NCI-H226 (cell line): Measurements from ENCODE around the gene NPY4R2.
"Not testable (repeated sequence)": the region's sequence is repeated elsewhere in the genome, so short reads cannot be mapped to it uniquely, and the experiment has no call there.

Source experiments
- DNase-seq: peaks from one replicate; pipeline ENCODE4 v3.0.0-alpha.2; 2015

NPY4R2 gene, protein sequence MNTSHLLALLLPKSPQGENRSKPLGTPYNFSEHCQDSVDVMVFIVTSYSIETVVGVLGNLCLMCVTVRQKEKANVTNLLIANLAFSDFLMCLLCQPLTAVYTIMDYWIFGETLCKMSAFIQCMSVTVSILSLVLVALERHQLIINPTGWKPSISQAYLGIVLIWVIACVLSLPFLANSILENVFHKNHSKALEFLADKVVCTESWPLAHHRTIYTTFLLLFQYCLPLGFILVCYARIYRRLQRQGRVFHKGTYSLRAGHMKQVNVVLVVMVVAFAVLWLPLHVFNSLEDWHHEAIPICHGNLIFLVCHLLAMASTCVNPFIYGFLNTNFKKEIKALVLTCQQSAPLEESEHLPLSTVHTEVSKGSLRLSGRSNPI

DNA sequence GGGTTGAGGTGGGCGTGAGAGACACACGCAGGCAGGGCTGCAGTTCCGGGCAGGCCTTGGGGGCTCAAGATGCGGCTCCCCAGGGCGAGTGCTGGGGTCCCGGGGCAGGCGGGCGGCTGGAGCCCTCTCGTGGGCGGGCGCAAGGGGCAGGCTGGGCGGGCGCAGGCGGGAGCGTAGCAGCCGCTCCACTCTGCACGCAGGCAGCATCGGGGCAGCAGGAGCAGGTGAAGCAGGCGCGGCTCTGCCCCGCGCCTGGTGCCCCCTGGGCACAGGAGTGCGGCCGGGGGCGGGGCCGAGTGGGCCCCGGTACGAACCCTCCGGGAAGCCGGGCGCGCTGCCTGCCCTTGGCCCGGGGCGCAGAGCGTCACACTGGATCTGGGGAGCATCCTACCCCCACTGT lies at the start of gene NPY4R2:
NPY4R2 (plus strand) TSS at position 188 of the 400 bp plus-strand sequence. CDS start 3,326 bp downstream, outside the sequence.
- not testable (repeated sequence) for DNase-seq

DNA sequence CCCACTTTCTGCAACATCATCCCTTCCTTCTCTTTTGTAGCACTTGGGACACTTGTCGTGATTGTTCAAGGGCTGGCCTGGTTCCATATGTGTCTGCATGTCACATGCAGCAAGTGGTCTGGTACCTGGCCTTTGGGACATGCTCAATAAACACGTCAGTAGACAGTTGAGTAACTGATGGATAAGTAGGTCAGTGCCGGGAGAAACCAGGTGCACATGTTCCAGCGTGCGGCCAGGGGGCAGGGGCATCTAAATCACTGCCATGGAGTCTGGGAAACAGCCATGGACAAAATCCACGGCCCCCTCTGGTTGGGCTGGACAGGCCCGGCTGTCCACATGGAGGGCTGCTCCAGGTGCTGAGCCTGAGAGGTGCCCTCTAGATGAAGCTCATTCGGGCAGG lies 47.6 kb upstream of the NPY4R2 start:
- not testable (repeated sequence) for DNase-seq

DNA sequence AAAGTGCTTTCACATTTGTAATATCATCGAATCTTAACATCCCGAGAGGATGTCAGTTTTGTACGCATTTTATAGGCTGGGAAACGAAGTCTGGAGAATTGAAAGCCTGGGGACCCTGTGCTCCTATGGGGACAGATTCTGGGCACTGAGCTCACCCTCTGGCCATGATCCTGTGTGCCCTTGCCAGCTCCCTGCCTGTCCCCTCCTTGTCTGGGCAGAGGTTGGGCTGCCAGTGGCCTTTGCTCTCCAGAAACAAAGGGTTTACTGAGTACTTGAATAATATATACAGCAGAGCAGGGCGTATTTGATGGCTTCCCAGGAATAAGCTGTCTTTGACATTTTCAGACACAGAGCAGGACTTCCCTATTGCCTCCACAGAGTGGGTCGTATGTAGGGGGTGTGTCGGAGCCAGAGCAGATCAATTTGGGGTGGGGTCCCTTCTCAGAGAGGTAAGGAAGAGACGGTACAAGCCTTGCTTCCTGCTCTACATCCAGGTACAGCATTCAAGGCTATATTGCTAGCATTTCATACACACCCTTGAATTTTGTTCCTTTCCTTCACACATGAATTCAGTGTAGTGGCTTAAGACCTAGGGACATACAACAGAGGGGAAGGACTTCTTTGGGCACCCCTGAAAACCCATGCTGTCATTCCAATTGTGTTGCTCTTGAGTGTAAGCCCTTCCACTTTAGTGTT lies 46.8 kb upstream of the NPY4R2 start:
- DNase-seq: not testable (repeated sequence)

DNA sequence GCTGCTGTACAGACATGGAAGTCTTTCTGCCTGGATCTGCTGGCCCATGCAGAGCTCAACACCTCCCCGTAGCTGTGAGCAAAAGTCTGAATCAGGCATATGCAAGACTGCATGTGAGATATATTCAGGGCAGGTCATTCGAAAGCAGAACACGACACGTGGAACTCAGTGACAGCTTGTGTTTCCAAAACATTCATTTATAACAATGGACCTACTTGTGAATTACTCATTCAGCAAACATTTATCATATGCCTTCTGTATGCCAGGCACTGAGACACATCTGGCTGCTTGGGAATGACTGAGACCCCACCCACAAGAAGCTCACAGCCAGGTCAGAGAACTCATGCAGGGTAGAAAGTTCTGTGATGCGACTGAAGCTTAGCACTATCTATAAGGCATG lies 46.2 kb upstream of the NPY4R2 start:
- not testable (repeated sequence) for DNase-seq

DNA sequence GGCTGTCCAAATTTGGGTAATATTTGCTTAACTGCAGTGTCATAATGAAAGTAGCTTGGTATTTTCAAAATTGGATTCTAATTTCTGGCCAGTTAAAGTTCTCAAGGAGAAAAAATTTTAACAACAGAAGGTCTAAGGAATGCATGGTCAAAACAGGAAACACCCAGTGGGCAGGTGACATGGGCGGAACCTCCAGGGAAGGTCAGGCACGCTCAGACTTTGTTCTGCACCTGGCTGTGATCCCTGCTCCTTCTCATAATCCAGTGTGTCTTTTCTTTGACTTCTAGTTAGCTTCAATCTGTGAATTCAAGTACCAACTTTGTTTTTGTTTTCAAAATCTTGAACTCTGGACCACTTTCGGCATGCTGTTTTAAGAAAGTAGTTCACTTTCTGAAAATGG lies 34.2 kb upstream of the NPY4R2 start:
- not testable (repeated sequence) for DNase-seq

DNA sequence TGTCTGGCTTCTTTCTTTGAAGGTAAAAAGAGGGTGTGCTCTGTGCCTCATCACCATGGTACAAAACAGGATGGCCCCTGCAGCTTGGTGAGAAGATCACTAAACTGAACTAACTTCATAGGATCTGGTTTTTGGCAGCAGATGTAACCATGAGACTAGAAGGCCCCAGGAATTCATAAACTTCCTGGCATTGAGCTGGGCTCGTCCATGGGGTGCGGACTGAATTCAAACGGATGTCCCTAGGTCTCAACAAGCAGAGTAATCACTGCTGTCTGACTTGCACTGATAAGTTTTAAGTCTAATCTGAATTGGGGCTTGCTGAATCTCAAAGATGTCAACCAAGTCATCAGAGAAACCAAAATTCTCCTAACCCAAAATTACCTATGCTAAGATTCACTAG lies 33.5 kb upstream of the NPY4R2 start:
- not testable (repeated sequence) for DNase-seq

DNA sequence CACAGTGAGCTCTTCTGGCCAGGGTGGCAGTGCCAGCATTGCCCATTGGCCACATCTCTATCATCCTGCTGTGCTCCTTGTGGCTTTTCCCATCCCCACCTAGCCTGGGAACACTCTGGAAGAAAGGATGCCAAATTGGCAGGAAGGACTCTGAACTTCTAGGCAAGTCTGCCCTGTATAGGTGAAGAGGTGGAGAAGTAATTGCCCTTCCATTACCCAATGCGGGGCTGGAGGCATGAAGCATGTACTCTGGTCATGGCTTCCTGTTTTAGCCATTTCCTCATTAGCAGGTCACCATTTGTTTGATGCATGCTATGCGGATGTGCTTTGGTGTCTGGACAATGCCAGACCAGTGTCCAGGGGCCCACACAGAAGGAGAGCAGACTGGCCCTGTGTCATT lies 32.1 kb upstream of the NPY4R2 start:
- DNase-seq: not testable (repeated sequence)

DNA sequence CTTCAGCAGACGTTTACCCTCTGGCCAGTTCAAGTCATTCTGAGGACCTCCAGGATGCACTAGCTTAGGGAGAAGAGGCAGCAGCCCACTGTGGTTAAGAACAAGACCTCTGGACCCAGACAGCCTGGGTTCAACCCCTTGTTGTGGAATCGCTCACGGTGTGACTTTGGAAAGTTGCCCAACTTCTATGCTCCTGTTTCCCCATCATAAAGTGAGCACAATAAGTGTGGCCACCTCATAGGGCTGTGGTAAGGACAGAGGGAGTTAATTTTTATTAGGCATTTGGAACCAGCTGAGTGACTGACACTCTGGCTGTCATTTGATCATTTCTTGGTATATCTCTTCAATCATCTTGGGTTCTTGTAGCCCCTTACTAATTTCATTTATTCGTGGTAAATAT lies 31.6 kb upstream of the NPY4R2 start:
- not testable (repeated sequence) for DNase-seq

DNA sequence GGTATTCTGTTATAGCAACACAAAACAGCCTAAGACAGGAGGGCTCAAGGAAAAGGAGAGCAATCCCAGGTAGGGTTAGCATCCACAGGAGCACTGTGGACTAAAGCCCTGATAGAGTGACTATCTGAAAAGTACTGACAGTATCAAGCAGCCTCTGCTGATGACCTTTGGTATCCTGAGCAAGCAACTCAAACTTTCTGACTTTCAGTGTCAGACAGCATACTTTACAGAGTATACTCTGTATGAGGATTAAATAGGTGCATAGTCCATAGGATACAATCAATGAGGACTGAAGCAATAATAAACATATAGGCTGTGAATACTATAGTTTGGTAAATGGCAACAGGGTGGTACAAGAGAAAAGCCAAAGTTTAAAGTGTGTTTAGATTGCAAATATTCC lies 27.7 kb upstream of the NPY4R2 start:
- not testable (repeated sequence) for DNase-seq

DNA sequence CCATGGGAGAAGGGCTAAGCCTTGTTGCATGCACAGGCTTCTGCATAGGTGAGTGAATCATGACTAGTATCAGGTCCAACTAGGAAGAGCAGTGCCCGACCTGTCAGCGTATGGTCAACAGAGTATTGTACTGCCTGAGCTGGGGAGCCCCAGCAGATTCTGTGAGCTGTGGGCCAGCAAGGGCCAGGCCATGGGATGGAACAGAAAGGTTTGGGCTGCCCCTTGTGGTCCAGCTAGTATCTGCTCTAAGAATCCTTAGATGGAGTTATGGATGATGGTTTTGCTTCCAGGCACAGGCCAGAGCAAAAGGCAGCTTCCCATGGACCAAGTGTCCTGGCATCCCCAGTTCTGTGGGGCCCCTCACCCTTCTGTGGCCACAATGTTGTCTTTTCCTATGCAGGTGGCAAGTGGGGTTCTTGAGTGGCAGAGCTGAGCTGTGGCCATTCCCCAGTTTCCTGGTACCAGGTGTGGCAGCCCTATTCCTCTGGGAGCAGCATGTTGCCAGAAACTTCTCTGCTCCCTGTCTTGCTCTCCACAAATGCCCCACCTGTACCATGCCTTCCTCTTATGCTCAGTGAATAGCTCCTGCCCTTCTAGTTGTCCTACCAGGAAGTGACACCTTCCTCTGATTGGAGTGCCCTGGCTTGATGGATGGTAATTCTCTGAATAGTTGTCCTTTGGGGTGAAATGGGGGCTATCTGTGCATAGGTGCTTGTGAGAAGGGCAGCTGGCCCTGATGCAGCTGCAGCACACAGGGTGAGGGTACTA lies 25.8 kb upstream of the NPY4R2 start:
- DNase-seq: not testable (repeated sequence)

DNA sequence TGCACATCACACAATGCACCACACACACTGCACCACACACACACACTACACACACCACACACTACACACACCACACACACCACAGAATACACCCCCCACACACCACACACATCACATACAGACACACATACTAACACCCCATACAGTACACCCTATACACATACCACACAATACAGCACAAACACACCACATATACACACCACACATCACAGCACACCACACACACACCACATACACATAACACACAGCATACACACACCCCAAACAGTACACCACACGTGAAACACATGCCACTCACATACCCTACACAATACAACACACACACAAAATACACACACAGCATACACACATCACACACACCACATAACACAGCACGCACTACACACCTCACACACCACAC lies 23.9 kb upstream of the NPY4R2 start:
- not testable (repeated sequence) for DNase-seq

DNA sequence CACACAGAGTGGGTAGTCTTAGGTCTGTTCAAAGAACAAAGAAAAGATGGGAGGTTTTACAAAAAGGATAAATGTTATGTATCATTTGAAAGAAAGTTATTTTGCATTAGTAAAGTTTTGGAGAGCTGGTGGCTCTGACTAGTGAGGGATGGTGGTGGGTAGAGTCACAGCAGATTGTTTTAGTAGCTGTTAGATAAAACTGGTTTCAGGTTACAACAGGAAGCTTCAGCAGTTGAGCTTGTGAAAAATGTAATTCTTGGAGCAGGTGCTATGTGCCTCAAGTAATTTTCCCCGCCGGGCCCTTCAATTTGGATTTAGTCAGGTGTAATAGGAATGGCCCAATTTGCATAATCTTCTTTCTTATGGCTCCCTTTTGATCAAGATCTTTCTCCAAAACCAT lies 20.6 kb upstream of the NPY4R2 start:
- not testable (repeated sequence) for DNase-seq

DNA sequence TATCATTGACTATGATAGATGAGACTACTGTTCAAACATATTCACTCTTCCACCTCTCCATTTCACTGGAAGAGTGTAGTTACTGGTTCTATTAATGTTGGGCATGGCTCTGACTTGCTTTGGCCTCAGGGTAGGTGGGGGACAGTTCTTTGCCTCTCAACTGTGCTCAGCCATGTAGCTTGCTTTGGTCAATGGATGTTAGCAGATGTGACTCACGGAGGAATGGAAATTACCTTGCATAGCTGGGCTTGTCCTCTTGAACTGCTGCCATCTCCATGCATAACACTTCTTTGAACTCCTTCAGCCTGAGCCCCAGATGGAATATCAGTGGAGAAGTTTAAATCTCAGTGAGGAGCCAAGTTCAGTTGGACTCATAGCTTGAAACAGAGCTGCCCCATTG lies 9.1 kb upstream of the NPY4R2 start:
- DNase-seq: not testable (repeated sequence)

DNA sequence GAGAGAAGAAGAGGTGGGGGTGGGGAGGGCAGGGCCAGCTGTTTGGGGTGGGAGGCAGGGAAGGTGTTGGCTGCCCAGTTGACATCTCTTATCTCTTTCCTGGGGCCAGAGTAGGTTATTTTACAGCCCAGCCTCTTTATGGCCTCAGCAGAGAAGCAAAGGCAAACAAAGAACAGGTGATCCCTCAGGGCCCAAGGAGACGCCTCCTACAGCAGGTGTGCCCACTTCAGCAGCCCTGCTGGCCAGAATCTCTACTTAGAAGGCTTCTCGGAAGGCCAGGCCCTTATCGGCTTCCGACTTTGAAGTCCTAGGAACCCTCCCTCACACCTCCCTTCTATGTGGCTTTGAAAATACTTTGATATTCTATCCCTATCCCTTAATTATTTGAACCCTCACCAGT lies 8.0 kb upstream of the NPY4R2 start:
- not testable (repeated sequence) for DNase-seq

DNA sequence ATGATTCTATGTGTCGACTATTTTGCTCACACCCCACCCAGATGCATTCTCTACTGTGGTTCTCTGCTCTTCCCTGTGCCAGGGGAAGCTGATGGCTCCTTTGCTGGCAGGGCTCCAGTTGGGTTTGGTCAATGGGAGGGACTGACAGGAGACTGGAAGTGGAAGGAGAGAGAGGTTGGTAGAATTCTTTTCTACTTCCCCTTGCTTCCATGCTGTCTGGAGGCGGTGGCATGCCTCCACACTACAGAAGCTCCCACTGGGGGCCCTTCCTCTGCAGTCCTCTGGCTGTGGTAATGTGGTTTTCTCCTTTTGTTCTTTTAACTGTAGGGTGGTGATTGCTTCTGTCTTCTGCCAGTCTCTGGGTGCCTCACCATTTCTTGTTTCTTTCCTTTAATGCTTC lies 4.4 kb upstream of the NPY4R2 start:
- DNase-seq: not testable (repeated sequence)

DNA sequence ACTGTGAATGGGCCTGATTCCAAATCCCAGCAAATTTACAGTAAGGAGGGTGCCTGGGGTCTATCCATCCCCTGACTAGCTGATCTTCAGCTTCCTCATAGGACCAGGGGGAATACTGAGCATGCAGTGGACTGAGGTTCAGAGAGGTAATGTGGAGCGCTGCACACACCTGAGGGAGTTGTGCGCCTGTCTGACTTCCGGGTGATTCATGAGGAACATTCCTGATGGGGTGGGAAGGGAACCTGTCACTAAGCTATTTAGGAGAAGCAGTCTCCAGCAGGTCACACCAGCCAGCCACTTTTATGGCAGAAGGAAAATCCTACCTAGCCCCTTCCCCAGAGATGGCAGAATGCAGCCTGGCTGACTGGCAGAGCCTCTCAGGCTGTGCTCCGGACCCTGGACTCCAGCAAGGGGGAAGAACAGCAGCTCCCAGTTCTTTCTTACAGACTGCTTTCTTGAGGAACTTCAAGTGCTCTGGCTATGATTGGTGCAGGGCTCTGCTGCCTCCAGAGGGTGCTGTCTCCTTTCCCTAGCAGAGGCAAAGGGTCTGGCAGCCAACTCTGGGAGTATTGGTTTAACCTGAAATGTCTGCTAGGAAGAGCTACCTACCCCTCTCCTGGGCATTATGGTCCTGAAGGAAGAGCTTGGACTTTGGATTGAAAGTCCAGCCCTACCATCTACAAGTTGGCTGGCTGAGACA lies 2.5 kb upstream of the NPY4R2 start:
- not testable (repeated sequence) for DNase-seq

DNA sequence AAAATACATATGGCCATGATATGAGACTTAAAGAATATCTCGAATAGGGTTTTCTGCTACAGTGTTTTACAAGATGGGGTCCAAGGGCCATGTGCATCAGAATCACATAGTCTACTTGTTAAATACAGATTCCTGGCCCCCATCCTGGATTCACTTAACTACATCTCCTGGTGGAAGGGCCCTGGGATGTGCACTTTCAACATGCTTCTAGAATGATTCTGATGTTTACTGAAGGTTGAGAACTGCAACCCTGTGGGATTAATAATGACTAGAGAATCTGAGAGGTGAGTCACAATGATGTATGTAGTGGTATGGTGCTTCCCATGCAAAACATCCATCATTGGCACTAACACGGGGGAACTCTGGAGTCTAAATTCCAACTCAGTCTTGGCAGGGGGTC lies 2.1 kb downstream of the NPY4R2 start:
- not testable (repeated sequence) for DNase-seq

DNA sequence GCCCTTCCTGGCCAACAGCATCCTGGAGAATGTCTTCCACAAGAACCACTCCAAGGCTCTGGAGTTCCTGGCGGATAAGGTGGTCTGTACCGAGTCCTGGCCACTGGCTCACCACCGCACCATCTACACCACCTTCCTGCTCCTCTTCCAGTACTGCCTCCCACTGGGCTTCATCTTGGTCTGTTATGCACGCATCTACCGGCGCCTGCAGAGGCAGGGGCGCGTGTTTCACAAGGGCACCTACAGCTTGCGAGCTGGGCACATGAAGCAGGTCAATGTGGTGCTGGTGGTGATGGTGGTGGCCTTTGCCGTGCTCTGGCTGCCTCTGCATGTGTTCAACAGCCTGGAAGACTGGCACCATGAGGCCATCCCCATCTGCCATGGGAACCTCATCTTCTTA lies 4.0 kb downstream of the NPY4R2 start:
- not testable (repeated sequence) for DNase-seq

DNA sequence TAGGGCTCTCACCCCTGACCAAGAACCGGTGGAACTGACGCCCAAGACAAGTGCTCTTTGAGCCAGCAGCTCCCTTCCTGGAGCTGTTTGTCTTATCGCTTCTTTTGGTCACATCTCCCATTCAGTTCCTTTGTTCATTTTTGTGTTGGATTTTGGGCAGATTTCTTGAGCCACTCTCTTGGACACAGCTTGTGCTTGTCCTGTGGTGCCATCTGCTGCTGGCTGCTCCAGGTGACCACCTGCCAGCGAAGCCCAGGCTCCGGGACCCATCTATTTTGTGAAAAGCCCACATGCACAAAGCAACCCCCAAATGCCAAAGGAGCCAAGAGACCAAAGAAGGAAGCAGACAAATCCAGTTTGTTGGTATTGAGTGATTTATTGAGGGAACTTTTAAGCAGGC lies 6.2 kb downstream of the NPY4R2 start:
- not testable (repeated sequence) for DNase-seq

DNA sequence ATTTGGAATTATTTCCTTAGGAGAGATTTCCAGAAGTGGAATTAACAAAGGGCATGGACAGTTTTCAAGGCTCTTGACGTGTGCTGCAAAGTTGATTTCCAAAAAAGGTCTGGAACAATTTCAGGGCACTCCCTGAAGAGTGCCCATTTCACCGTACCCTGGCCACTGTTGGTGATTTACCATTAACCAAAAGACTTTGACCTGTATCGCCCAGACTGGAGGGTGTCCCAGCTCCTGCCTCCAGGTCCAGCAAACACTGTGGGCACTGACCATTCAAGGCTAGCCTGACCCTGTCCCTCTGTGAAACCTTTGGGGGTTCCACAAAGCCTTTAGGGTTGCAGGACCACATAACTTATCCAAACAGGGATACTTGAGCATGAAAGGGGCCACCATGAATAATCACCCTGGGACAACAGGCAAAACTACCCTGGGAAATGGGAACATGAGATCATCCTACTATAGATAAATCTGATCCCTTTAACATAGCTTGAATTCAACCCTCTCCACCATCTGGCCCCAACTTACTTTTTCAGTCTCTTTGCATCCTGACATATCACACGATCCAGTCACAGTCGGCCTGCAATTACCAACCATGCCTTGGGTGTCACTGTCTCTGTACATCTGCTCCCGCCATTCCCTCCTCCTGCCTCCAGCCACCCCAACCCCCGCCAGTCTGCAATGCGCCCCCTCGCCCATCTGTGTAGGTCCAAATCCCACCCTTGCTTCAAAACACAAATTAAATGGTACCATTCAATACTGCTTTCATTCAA lies 8.9 kb downstream of the NPY4R2 start:
- not testable (repeated sequence) for DNase-seq

DNA sequence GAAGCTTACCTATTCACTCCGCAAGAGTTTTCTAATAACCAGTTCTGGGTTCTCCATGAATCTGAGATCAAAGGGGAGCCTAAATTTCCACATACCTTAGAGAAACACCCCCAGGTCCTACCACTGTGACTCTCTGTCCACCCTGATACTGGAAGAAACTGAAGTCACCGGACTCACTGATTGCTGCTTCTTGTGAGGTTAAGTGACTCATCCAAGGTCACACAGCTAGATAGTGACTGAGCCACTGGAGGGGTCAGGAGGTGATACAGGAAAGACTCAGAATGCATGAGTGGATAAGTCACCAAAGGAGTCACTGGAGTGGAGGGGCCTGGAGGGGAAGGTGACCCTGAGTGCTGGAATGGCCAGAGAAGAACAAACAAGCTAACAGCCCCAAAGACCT lies 9.8 kb downstream of the NPY4R2 start:
- not testable (repeated sequence) for DNase-seq

DNA sequence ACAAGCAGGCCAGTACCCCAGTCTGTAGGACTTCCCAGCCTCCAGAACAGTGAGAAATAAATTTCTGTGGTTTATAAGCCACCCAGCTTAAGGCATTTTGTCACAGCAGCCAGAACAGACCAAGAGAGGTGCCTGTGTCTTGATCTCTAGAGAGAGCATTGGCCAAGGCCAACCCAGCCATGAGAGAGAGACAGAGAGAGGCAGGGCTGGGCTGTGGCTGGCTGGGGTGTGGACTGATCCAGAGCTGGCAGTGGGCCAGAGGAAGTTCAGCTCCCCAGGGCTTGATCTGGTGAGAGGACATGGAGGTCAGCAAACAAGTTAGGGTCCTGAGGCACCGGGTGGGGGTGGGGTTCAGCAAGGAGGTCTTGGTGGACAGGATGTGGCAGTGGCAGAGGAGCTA lies 14.4 kb downstream of the NPY4R2 start:
- not testable (repeated sequence) for DNase-seq
